ENCODE data around the gene VPS18. TPM values are rescaled to one million over a fixed set of nuclear protein-coding genes. Genes with fewer than 3 reads are reported as not detected.
A peak's percentile ranks its signal among the peaks of the same experiment; 100 is the strongest.

Gene VPS18
- total RNA-seq, 1 donor from 2014 or later, result 33.5 TPM

DNA sequence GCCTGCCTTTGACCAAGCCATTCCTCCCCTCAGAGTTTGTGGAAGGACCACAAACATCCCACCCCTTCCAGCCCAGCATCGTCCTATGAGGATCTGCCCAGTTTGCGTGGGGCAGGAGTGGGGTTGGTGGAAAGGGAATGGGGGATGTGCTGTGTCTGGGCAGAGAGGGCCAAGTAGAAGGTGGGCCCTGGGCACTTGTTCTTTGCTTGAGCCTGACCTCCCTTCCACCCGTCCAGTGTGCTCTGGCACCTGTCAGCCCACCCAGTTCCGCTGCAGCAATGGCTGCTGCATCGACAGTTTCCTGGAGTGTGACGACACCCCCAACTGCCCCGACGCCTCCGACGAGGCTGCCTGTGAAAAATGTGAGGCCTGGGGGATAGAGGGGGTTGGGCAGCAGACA, 40.1 kb upstream of the VPS18 start:
- peaks cover 2% of the 10 kb centered on the region for H3K4me1 Mint-ChIP-seq (ENCODE audit: low read depth, unreplicated experiment)
- H3K27ac Mint-ChIP-seq (ENCODE audit: unreplicated experiment), result no peak overlapping the region
- no peak for DNase-seq
- no peaks in the 10 kb centered on the region for H3K36me3 Mint-ChIP-seq (ENCODE audit: unreplicated experiment)
- peaks cover 5% of the 10 kb centered on the region for H3K27me3 Mint-ChIP-seq (ENCODE audit: unreplicated experiment)
- H3K9me3 Mint-ChIP-seq (ENCODE audit: unreplicated experiment), result peaks cover 2% of the 10 kb centered on the region
- TF ChIP-seq CTCF (IDR thresholded peaks at IDR 0.05; ENCODE audit: partially characterized antibody, unreplicated experiment), result no peak
- H3K4me3 Mint-ChIP-seq (ENCODE audit: unreplicated experiment), result no peak overlapping the region

DNA sequence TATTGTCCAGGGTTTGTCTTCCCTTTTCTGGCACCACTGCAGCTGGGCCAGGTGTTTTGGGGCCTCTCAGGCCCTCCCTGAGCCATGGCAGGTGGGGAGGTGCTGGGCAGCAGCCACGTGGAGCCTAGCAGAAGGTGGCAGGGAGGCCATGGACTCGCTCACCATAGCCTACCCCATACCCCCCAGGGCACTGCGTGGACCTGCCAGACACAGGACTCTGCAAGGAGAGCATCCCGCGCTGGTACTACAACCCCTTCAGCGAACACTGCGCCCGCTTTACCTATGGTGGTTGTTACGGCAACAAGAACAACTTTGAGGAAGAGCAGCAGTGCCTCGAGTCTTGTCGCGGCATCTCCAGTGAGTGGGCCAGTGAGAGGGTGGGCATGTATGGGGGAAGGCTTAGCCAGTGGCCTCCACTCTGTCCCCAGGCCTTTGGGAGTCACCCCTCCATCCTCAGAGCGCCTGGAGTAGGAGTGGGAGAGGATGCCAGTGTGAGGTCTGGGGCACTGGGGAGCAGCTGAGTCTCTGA, 38.5 kb upstream of the VPS18 start:
- H3K4me1 Mint-ChIP-seq (ENCODE audit: low read depth, unreplicated experiment), result no peaks in the 10 kb centered on the region
- DNase-seq, result no peak
- peaks cover 4% of the 10 kb centered on the region for H3K9me3 Mint-ChIP-seq (ENCODE audit: unreplicated experiment)
- no peak overlapping the region for H3K27ac Mint-ChIP-seq (ENCODE audit: unreplicated experiment)
- no peaks in the 10 kb centered on the region for H3K36me3 Mint-ChIP-seq (ENCODE audit: unreplicated experiment)
- TF ChIP-seq CTCF (IDR thresholded peaks at IDR 0.05; ENCODE audit: partially characterized antibody, unreplicated experiment), result no peak
- no peak overlapping the region for H3K4me3 Mint-ChIP-seq (ENCODE audit: unreplicated experiment)
- peaks cover 5% of the 10 kb centered on the region for H3K27me3 Mint-ChIP-seq (ENCODE audit: unreplicated experiment)

- Mint-ChIP-seq H3K4me3 (ENCODE audit: unreplicated experiment) (no peak overlapping the region), H3K27ac (ENCODE audit: unreplicated experiment) (no peak overlapping the region)
Measured at GRCh38 chr15:40856746-40857145, 37.5 kb upstream of the VPS18 start.

DNA sequence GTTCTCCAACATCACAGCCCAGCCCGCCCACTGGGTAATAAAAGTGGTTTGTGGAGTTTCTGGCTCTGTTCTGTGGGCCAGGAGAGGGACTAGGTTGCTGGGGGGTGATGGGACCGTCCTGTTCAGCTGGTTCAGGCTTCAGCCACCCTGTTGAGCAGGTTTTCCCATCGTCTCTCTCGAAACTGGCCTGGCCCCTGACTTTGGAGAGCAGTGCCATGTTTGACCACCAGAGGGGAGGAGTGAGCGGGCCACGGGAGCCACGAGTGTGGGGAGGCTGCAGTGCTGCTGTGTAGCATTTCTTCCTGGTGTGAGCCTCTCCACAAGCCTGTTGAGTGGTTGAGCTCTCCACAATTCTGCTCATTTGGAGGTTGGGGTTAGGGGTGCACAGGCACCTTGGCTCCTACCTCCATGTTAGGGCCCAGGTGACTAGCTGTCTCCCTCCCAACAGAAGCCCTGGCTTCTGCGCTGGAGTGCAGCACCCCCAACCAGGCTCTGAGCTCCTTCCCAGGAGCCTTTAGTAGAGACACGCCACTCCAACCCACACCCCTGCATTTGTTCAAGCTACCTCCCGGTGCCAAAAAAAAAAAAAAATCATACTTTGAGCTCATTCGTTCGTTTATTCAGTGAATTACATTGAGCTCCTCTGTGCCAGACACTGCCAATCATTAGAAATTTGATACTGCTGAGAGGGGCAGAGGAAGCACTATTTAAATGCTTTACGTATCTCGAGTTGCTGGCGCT, 36.5 kb upstream of the VPS18 start:
- H3K36me3 Mint-ChIP-seq (ENCODE audit: unreplicated experiment), result no peaks in the 10 kb centered on the region
- no peak overlapping the region for H3K27ac Mint-ChIP-seq (ENCODE audit: unreplicated experiment)
- peaks cover 2% of the 10 kb centered on the region for H3K27me3 Mint-ChIP-seq (ENCODE audit: unreplicated experiment)
- H3K9me3 Mint-ChIP-seq (ENCODE audit: unreplicated experiment), result peaks cover 4% of the 10 kb centered on the region
- H3K4me3 Mint-ChIP-seq (ENCODE audit: unreplicated experiment), result no peak overlapping the region
- peak; percentile 90 for DNase-seq
- peak; percentile 92 for TF ChIP-seq CTCF (IDR thresholded peaks at IDR 0.05; ENCODE audit: partially characterized antibody, unreplicated experiment)
- peaks cover 1% of the 10 kb centered on the region for H3K4me1 Mint-ChIP-seq (ENCODE audit: low read depth, unreplicated experiment)

More at GRCh38 chr15:40856746-40857145, 37.5 kb upstream of the VPS18 start:
- peaks cover 5% of the 10 kb centered on the region for H3K27me3 Mint-ChIP-seq (ENCODE audit: unreplicated experiment)
- TF ChIP-seq CTCF (IDR thresholded peaks at IDR 0.05; ENCODE audit: partially characterized antibody, unreplicated experiment), result no peak
- no peak for DNase-seq
- peaks cover 4% of the 10 kb centered on the region for H3K9me3 Mint-ChIP-seq (ENCODE audit: unreplicated experiment)
- H3K4me1 Mint-ChIP-seq (ENCODE audit: low read depth, unreplicated experiment), result no peaks in the 10 kb centered on the region
- H3K36me3 Mint-ChIP-seq (ENCODE audit: unreplicated experiment), result no peaks in the 10 kb centered on the region

GRCh38 chr15:40858706-40859105, 35.5 kb upstream of the VPS18 start:
- Mint-ChIP-seq H3K9me3 (ENCODE audit: unreplicated experiment) (peaks cover 6% of the 10 kb centered on the region), H3K36me3 (ENCODE audit: unreplicated experiment) (no peaks in the 10 kb centered on the region), H3K27ac (ENCODE audit: unreplicated experiment) (no peak overlapping the region), H3K27me3 (ENCODE audit: unreplicated experiment) (peaks cover 2% of the 10 kb centered on the region), H3K4me3 (ENCODE audit: unreplicated experiment) (no peak overlapping the region), H3K4me1 (ENCODE audit: low read depth, unreplicated experiment) (peaks cover 3% of the 10 kb centered on the region)
- no peak for TF ChIP-seq CTCF (IDR thresholded peaks at IDR 0.05; ENCODE audit: partially characterized antibody, unreplicated experiment)
- DNase-seq, result no peak
